ENCODE data around the gene ITGB7.

The ITGB7 gene

GRCh38 chr12:53159195-53159839 lies 47.7 kb downstream of the ITGB7 start:
- CTCF ChIA-PET, result interaction anchor here (0.6 to 8.5 kb wide), 36 partner anchors 8 to 219 kb away, joined by 3 to 94 read pairs (median 5); partner anchors contain the start of genes AAAS, CSAD, IGFBP6 and ITGB7
- POLR2A ChIA-PET, result interaction anchor here (0.9 to 3.4 kb wide), 4 partner anchors 12 to 54 kb away, joined by 3 to 16 read pairs (median 4); partner anchors contain the start of genes CSAD and ZNF740
- no peaks in the 10 kb centered on the region for H3K9me3 ChIP-seq (ENCODE audit: control insufficient read depth, insufficient read depth, low read depth, low read length)
- no peak overlapping the region for H3K4me3 ChIP-seq (ENCODE audit: low read depth, low read length)
- no peak overlapping the region for H3K27ac ChIP-seq (ENCODE audit: extremely low read depth, low read depth, low read length)
- H3K36me3 ChIP-seq (ENCODE audit: control insufficient read depth in 2 of 2, insufficient read depth in 1 of 2, low read length in 2 of 2), result peaks cover 0 to 5% of the 10 kb centered on the region in 2 experiments; a peak in 1 of 3 replicates
- no peaks in the 10 kb centered on the region for H3K4me1 ChIP-seq (ENCODE audit: control insufficient read depth, insufficient read depth, low read length)
- TF ChIP-seq ZNF335 (tag by site-specific recombination; conservative IDR thresholded peaks at IDR 0.05), result peak; percentile 41; the same call in 1 of the 2 replicates
- TF ChIP-seq ZBTB17 (tag by site-specific recombination; IDR thresholded peaks at IDR 0.05), result peak; percentile 98
- peak; percentile 69 for TF ChIP-seq SP7 (tag by site-specific recombination; IDR thresholded peaks at IDR 0.05)
- TF ChIP-seq CTCF (tag by site-specific recombination; IDR thresholded peaks at IDR 0.05), result peak; percentile 99
- TF ChIP-seq ZEB2 (tag by site-specific recombination; IDR thresholded peaks at IDR 0.05), result peak; percentile 76
- no peak for TF ChIP-seq ZBTB7A (tag by site-specific recombination; IDR thresholded peaks at IDR 0.05; ENCODE audit: low read depth)
- peak; percentile 40; the same call in 1 of the 2 replicates for TF ChIP-seq PRDM4 (tag by site-specific recombination; IDR thresholded peaks at IDR 0.05)
- TF ChIP-seq ZNF768 (tag by site-specific recombination; IDR thresholded peaks at IDR 0.05), result peak; percentile 68; the same call in 1 of the 2 replicates
- TF ChIP-seq ZXDB (tag by site-specific recombination; IDR thresholded peaks at IDR 0.05), result peak; percentile 47
- TF ChIP-seq GLIS1 (tag by site-specific recombination; IDR thresholded peaks at IDR 0.05), result peak; percentile 73
- 0 out of 2 replicates have a peak, but pooled peaks have one; percentile 54 for TF ChIP-seq MZF1 (tag by site-specific recombination; IDR thresholded peaks at IDR 0.05; ENCODE audit: borderline replicate concordance)
- peak; percentile 85 for TF ChIP-seq PRDM10 (tag by site-specific recombination; IDR thresholded peaks at IDR 0.05)
- TF ChIP-seq ZFHX2 (tag by site-specific recombination; conservative IDR thresholded peaks at IDR 0.05), result peak; percentile 75
- TF ChIP-seq ZNF16 (tag by site-specific recombination; IDR thresholded peaks at IDR 0.05; ENCODE audit: low read depth), result no peak
- TF ChIP-seq ZNF660 (tag by site-specific recombination; IDR thresholded peaks at IDR 0.05), result peak; percentile 76
- 0 out of 2 replicates have a peak, but pooled peaks have one; percentile 36 for TF ChIP-seq ZNF324 (tag by site-specific recombination; IDR thresholded peaks at IDR 0.05)
- TF ChIP-seq ZBTB10 (tag by site-specific recombination; IDR thresholded peaks at IDR 0.05), result peak; percentile 44; the same call in 1 of the 2 replicates
- peak; percentile 18; the same call in 1 of the 2 replicates for TF ChIP-seq ZNF843 (tag by site-specific recombination; IDR thresholded peaks at IDR 0.05)
- TF ChIP-seq ZNF580 (tag by site-specific recombination; IDR thresholded peaks at IDR 0.05), result peak; percentile 88
- no peak for TF ChIP-seq OSR2 (tag by site-specific recombination; IDR thresholded peaks at IDR 0.05)
- TF ChIP-seq ZNF394 (tag by site-specific recombination; IDR thresholded peaks at IDR 0.05; ENCODE audit: borderline replicate concordance), result peak; percentile 76; the same call in 1 of the 2 replicates
- TF ChIP-seq ZIC2 (tag by site-specific recombination; IDR thresholded peaks at IDR 0.05), result peak; percentile 68
- peak; percentile 65; the same call in 1 of the 2 replicates for TF ChIP-seq PRDM1 (tag by site-specific recombination; IDR thresholded peaks at IDR 0.05)
- TF ChIP-seq ZNF501 (tag by site-specific recombination; IDR thresholded peaks at IDR 0.05), result peak; percentile 73; the same call in 1 of the 2 replicates
- TF ChIP-seq ZNF776 (tag by site-specific recombination; IDR thresholded peaks at IDR 0.05; ENCODE audit: borderline replicate concordance), result no peak
- TF ChIP-seq ZNF391 (tag by site-specific recombination; IDR thresholded peaks at IDR 0.05; ENCODE audit: borderline replicate concordance, low read depth), result no peak
- peak; percentile 99 for TF ChIP-seq ZNF600 (tag by site-specific recombination; IDR thresholded peaks at IDR 0.05)
